Endothelial cell of umbilical vein (primary cell): ENCODE data around the gene TIRAP. TPM values are rescaled to one million over a fixed set of nuclear protein-coding genes. Genes with fewer than 3 reads are reported as not detected.

Experiments used
- BruUV-seq: library from RNA; stranded (reverse); fragments of 400-500 nt; replicated peaks from 2 replicates; lab custom pipeline; 2021; lab: Mats Ljungman, UMichigan
- CTCF ChIA-PET: fragments of 300-600, 350-600 bp; sonication (Branson Sonifier 250); formaldehyde crosslinking; loops from one replicate; lab custom pipeline; 2021; ENCODE audit warnings: antibody characterized with exemption, inconsistent platforms; lab: Charles Lee
- POLR2A ChIA-PET: fragments of 300-600, 350-600 bp; sonication (Branson Sonifier 250); formaldehyde crosslinking; loops from one replicate; lab custom pipeline; 2021; ENCODE audit warnings: antibody characterized with exemption, inconsistent platforms; lab: Charles Lee
- DNase-seq: peaks from one replicate; pipeline ENCODE4 v3.0.0-alpha.2; 2011; ENCODE audit warnings: low read depth, low spot score
- FAIRE-seq: peaks from 2 replicates; lab custom pipeline; 2011; peaks lifted over from hg19 to GRCh38; lab: Jason Lieb, UNC
- H2AFZ ChIP-seq: 2 replicates; pipeline ENCODE4 v1.6.0; 2012; ENCODE audit warnings: low read depth, low read length, control low read depth, inconsistent platforms
- H3K27ac ChIP-seq: 2 replicates; pipeline ENCODE4 v1.5.1; 2011; ENCODE audit warnings: low read depth, mild to moderate bottlenecking, control low read depth, low read length, moderate library complexity; ENCODE audit not compliant: insufficient read depth
- H3K27me3 ChIP-seq, 2 experiments: 2 replicates each; pipeline versions ENCODE4 v1.6.0 to v1.6.1; 2011; ENCODE audit warnings: low read length in 2 of 2, mixed read lengths in 1 of 2; ENCODE audit not compliant: control insufficient read depth in 2 of 2, insufficient read depth in 2 of 2
- H3K36me3 ChIP-seq, 2 experiments: 2 replicates in 1 of 2; 3 replicates in 1 of 2; pipeline ENCODE4 v1.5.1; 2011; ENCODE audit warnings: low read length in 2 of 2, mild to moderate bottlenecking in 1 of 2, moderate library complexity in 1 of 2; ENCODE audit not compliant: control insufficient read depth in 2 of 2, insufficient read depth in 2 of 2; ENCODE audit errors: extremely low read depth in 1 of 2
- H3K4me1 ChIP-seq: 3 replicates; pipeline ENCODE4 v1.5.1; 2011; ENCODE audit warnings: mild to moderate bottlenecking, low read length; ENCODE audit not compliant: control insufficient read depth, insufficient read depth; ENCODE audit errors: extremely low read depth
- H3K4me2 ChIP-seq: 2 replicates; pipeline ENCODE4 v1.6.1; 2011; ENCODE audit warnings: low read length, control low read depth, mixed read lengths; ENCODE audit not compliant: insufficient read depth
- H3K4me3 ChIP-seq, 3 experiments: fragments of 200-600 bp in 1 of 3; sonication (generic), shearing (Covaris generic) in 1 of 3; replicated peaks in 1 of 3; 2 replicates each; pipeline ENCODE4 v1.5.1; 2011 to 2016; ENCODE audit warnings: control low read depth in 3 of 3, low read length in 3 of 3, mild to moderate bottlenecking in 2 of 3, inconsistent platforms in 1 of 3, low read depth in 1 of 3, moderate library complexity in 1 of 3; ENCODE audit not compliant: insufficient read depth in 1 of 3
- H3K79me2 ChIP-seq: 2 replicates; pipeline ENCODE4 v1.6.0; 2012; ENCODE audit warnings: low read length, inconsistent platforms; ENCODE audit not compliant: control insufficient read depth, insufficient read depth
- H3K9ac ChIP-seq: replicated peaks from 2 replicates; pipeline ENCODE3; 2011; ENCODE audit warnings: low read length, control low read depth; ENCODE audit not compliant: insufficient read depth; ENCODE audit errors: extremely low read depth
- H3K9me1 ChIP-seq: replicated peaks from 3 replicates; pipeline ENCODE4 v1.6.0; 2011; ENCODE audit warnings: mild to moderate bottlenecking, low read length; ENCODE audit not compliant: control insufficient read depth, insufficient read depth; ENCODE audit errors: extremely low read depth
- H3K9me3 ChIP-seq: replicated peaks from 2 replicates; pipeline ENCODE4 v1.5.1; 2012; ENCODE audit warnings: low read length, inconsistent platforms; ENCODE audit not compliant: control insufficient read depth, insufficient read depth
- H4K20me1 ChIP-seq: replicated peaks from 2 replicates; pipeline ENCODE3; 2011; ENCODE audit warnings: mild to moderate bottlenecking, low read length; ENCODE audit not compliant: control insufficient read depth, insufficient read depth; ENCODE audit errors: extremely low read depth
- EZH2 ChIP-seq: IDR thresholded peaks from 2 replicates; pipeline ENCODE4 v1.6.1; 2012; ENCODE audit warnings: borderline replicate concordance, low read depth, mild to moderate bottlenecking, moderate library complexity, low read length, inconsistent platforms; ENCODE audit not compliant: severe bottlenecking
- FOS ChIP-seq: IDR thresholded peaks from 2 replicates; pipeline ENCODE4 v1.6.1; 2011; ENCODE audit warnings: mild to moderate bottlenecking, low read length, moderate library complexity, borderline replicate concordance; ENCODE audit not compliant: insufficient read depth
- GATA2 ChIP-seq: IDR thresholded peaks from 2 replicates; pipeline ENCODE4 v1.7.0; 2011; ENCODE audit warnings: low read depth, mild to moderate bottlenecking, moderate library complexity, mixed read lengths, low read length; ENCODE audit not compliant: insufficient read length, insufficient read depth
- JUN ChIP-seq: IDR thresholded peaks from 2 replicates; pipeline ENCODE4 v1.6.1; 2011; ENCODE audit warnings: borderline replicate concordance, low read depth; ENCODE audit not compliant: insufficient read length, insufficient read depth
- MYC ChIP-seq: IDR thresholded peaks from one replicate; pipeline ENCODE4 v1.6.1; 2011; ENCODE audit warnings: mild to moderate bottlenecking, low read depth, low read length
- POLR2A ChIP-seq: IDR thresholded peaks from 2 replicates; pipeline ENCODE4 v1.6.1; 2012; ENCODE audit warnings: low read depth, mild to moderate bottlenecking, control low read depth, low read length
- POLR2AphosphoS5 ChIP-seq: IDR thresholded peaks from 2 replicates; pipeline ENCODE4 v1.6.1; 2012; ENCODE audit warnings: low read depth, mild to moderate bottlenecking, control low read depth, low read length, moderate library complexity; ENCODE audit not compliant: insufficient read depth
- dilution Hi-C: fragments of 300-500 bp; cut with MboI; formaldehyde crosslinking; loops from one replicate; pipeline ENCODE4 v1.15.0; 2019; ENCODE audit warnings: low sequenced_read_pairs; ENCODE audit not compliant: extremely low pct_ligation_motif_present
- intact Hi-C: fragments of 100-400 bp; cut with micrococcal nuclease; formaldehyde crosslinking; loops from one replicate; pipeline ENCODE4 v1.10.0; 2022
- polyA plus RNA-seq, 4 experiments: library from polyadenylated mRNA; depleted of rRNA in 3 of 4; stranded (reverse) in 3 of 4; unstranded in 1 of 4; fragments of >200 nt; gene quantifications; 2 replicates each; pipeline versions ENCODE4 v1.2.1 to v1.2.3, GENCODE V29; 2011 to 2012; ENCODE audit warnings: missing spikeins in 1 of 4
- total RNA-seq: library from RNA; stranded (reverse); gene quantifications from 2 replicates; pipeline ENCODE4 v1.2.3, GENCODE V29; 2021
- TF ChIP-seq, protein P1 (sequence below): IDR thresholded peaks from 2 replicates; pipeline ENCODE4 v1.6.1; 2011; ENCODE audit not compliant: insufficient read depth, insufficient read length
- TF ChIP-seq, protein P2 (sequence below), 2 donors: IDR thresholded peaks; 1 replicate in 1 of 2; 2 replicates in 1 of 2; pipeline ENCODE4 v1.5.1; 2011; ENCODE audit warnings: low read length in 2 of 2, mild to moderate bottlenecking in 2 of 2, moderate library complexity in 2 of 2, control low read depth in 1 of 2, inconsistent platforms in 1 of 2, low read depth in 1 of 2; ENCODE audit not compliant: insufficient read depth in 1 of 2; ENCODE audit errors: extremely low read depth in 1 of 2

The TIRAP gene
- total and polyA plus RNA-seq, 2 donors (not counting 3 experiments of a cell fraction or from before 2014, with no cell fraction given): 9.3 to 11.0 TPM

DNA sequence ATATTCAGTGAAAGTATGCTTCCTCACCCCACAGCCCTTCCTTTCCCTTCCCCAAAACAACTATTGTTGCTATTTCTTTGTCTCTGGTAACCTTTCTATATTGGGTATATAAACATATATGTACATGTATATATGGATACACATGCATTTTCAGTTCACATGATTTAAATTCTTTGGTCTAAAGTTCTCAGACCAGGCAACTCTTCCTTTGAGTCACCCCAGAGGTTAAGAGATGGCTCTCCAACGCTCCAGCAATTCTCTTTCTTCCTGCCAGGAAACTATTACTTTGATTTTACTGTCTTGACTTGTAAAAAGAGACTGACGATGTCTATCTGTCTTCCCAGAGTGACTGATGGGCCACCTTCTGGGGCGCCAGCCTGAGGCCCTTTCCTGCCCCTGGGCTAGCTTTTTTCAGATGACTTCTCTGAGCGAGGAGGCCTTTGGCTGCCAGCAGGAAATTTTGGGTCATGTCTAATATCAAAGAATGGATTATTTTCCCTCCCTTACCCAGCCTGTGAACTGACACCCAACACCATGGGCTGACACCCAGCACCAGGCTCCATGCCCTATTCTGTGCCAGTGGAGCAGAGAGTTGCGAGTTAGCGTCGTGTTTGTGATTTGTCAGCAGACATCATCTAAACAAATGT lies 58.2 kb downstream of the TIRAP start:
- Histone ChIP-seq H4K20me1 (no peaks in the 10 kb centered on the region), H3K9me1 (no peaks in the 10 kb centered on the region), H3K9me3 (no peaks in the 10 kb centered on the region), H3K4me3 (no peak overlapping the region), H3K4me1 (peaks cover 51% of the 10 kb centered on the region), H3K36me3 (no peaks in the 10 kb centered on the region), H3K79me2 (no peaks in the 10 kb centered on the region), H3K27ac (peak overlapping the region; percentile 53), H3K9ac (no peak overlapping the region), H3K4me2 (peak overlapping the region; percentile 31), H2AFZ (no peak overlapping the region), H3K27me3 (no peaks in the 10 kb centered on the region)
- intact Hi-C loops (no loop called here), dilution Hi-C loops (no loop called here)
- ChIA-PET POLR2A (interaction anchor here (1.0 kb wide), 1 partner anchor 13 kb away, joined by 3 read pairs; no protein-coding TSS in a partner anchor), CTCF (interaction anchor here (1.0 to 1.9 kb wide), 5 partner anchors 8 to 140 kb away, joined by 3 to 9 read pairs (median 6); partner anchors contain the start of gene ST3GAL4)
- no peak for FAIRE-seq
- no TSS peak for BruUV-seq
- no peak for TF ChIP-seq POLR2AphosphoS5
- TF ChIP-seq, protein P1, sequence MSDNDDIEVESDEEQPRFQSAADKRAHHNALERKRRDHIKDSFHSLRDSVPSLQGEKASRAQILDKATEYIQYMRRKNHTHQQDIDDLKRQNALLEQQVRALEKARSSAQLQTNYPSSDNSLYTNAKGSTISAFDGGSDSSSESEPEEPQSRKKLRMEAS: no peak
- TF ChIP-seq, protein P2, sequence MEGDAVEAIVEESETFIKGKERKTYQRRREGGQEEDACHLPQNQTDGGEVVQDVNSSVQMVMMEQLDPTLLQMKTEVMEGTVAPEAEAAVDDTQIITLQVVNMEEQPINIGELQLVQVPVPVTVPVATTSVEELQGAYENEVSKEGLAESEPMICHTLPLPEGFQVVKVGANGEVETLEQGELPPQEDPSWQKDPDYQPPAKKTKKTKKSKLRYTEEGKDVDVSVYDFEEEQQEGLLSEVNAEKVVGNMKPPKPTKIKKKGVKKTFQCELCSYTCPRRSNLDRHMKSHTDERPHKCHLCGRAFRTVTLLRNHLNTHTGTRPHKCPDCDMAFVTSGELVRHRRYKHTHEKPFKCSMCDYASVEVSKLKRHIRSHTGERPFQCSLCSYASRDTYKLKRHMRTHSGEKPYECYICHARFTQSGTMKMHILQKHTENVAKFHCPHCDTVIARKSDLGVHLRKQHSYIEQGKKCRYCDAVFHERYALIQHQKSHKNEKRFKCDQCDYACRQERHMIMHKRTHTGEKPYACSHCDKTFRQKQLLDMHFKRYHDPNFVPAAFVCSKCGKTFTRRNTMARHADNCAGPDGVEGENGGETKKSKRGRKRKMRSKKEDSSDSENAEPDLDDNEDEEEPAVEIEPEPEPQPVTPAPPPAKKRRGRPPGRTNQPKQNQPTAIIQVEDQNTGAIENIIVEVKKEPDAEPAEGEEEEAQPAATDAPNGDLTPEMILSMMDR (IDR thresholded peaks at IDR 0.05; ENCODE audit: extremely low read depth in 1 of 2, insufficient read depth in 1 of 2, low read depth in 1 of 2, low read length in 2 of 2): no peak
- no peak for TF ChIP-seq MYC
- no peak for TF ChIP-seq FOS
- TF ChIP-seq POLR2A: no peak
- TF ChIP-seq EZH2: no peak
- no peak for TF ChIP-seq JUN
- TF ChIP-seq GATA2: no peak
- no peak for DNase-seq
